Upper lobe of left lung (tissue), 6 donors: Measurements from ENCODE around the gene MGLL. TPM values are rescaled to one million over a fixed set of nuclear protein-coding genes. Genes with fewer than 3 reads are reported as not detected.
A peak's percentile ranks its signal among the peaks of the same experiment; 100 is the strongest.

Experiments used
- ATAC-seq, 2 donors: fragments of 200-7000 bp; cut with Tn5 transposase; one replicate each; pipeline ENCODE4 v1.9.1; 2022; ENCODE audit warnings: mild to moderate bottlenecking in 2 of 2, moderate library complexity in 2 of 2; ENCODE audit not compliant: low FRiP score in 2 of 2
- DNase-seq, 2 donors: peaks; one replicate each; pipeline ENCODE4 v3.0.0-alpha.2; 2019 to 2020
- H3K27ac ChIP-seq, 4 donors: fragments of 200-600 bp; sonication (generic); one replicate each; pipeline ENCODE4 v1.5.1; 2016 to 2019
- H3K27me3 ChIP-seq, 4 donors: fragments of 200-600 bp; sonication (generic); one replicate each; pipeline ENCODE4 v1.5.1; 2017 to 2019
- H3K36me3 ChIP-seq, 4 donors: fragments of 200-600 bp; sonication (generic); one replicate each; pipeline ENCODE4 v1.5.1; 2016 to 2019
- H3K4me1 ChIP-seq, 4 donors: fragments of 200-600 bp; sonication (generic); one replicate each; pipeline ENCODE4 v1.5.1; 2018 to 2019
- H3K4me3 ChIP-seq, 4 donors: fragments of 200-600 bp; sonication (generic); one replicate each; pipeline ENCODE4 v1.5.1; 2017 to 2019; ENCODE audit warnings: mild to moderate bottlenecking in 2 of 4, moderate library complexity in 1 of 4
- H3K9me3 ChIP-seq, 4 donors: fragments of 200-600 bp; sonication (generic); one replicate each; pipeline ENCODE4 v1.5.1; 2018 to 2019
- CTCF ChIP-seq, 6 experiments: fragments of 450-650 bp in 4 of 6; fragments of 200-600 bp in 2 of 6; sonication (generic) in 2 of 6; IDR thresholded peaks; one replicate each; pipeline ENCODE4 v1.5.1; 2016 to 2019; ENCODE audit warnings: antibody characterized with exemption in 6 of 6
- EP300 ChIP-seq, 4 donors: sonication (generic); formaldehyde crosslinking; IDR thresholded peaks; one replicate each; pipeline ENCODE4 v1.5.1; 2017; ENCODE audit warnings: antibody characterized with exemption in 4 of 4, control low read depth in 2 of 4
- POLR2A ChIP-seq, 4 donors: fragments of 450-650 bp; IDR thresholded peaks; one replicate each; pipeline ENCODE4 v1.5.1; 2016 to 2017; ENCODE audit warnings: antibody characterized with exemption in 4 of 4, mild to moderate bottlenecking in 2 of 4
- POLR2AphosphoS5 ChIP-seq, 2 donors: sonication (generic); formaldehyde crosslinking; IDR thresholded peaks; one replicate each; pipeline ENCODE4 v1.5.1; 2017; ENCODE audit warnings: antibody characterized with exemption in 2 of 2
- whole genome bisulfite sequencing, 2 donors: methylation state at CpG; one replicate each; pipeline ENCODE4 v1.1.5; 2017 to 2018; 5-methylcytosine and 5-hydroxymethylcytosine counted together
- total RNA-seq, 6 donors: library from RNA; depleted of rRNA in 4 of 6; stranded (reverse); fragments of >200 nt in 4 of 6; gene quantifications; one replicate each; pipeline versions ENCODE4 v1.1.0 to v1.2.1, GENCODE V29; 2016 to 2021
- donor health status: DM: no; HTN: no; CAD: no; lungs with moderate emphysema.
- donor health status: DM: no; HTN: yes; CAD: no; lungs with severe emphysema.

MGLL gene
- total RNA-seq, 6 donors from 2014 or later = 128 to 253 (median 190) TPM

DNA sequence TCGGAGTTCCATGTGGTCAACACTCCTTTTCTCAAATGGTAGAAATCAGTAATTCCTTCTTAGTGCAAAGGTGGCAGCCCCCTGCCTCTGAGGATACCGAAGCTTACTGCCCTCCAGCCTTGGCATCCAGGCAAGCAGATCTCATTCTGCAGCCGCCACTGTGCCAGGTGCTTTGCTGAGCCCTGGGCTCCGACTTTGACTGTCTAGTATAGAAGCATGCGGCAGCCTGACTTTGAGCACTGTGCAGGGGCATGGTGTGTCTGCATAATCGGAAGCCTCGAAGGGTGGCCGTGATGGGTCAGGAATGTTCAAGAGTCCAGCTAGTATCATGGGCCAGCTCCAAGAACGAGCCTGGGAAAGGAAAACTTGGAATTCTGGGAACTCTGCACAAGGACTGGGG lies 109.9 kb downstream of the MGLL start:
- DNase-seq = no peak
- Histone ChIP-seq H3K4me3 (no peak overlapping the region), H3K4me1 (peaks cover 20 to 39% (median 23%) of the 10 kb centered on the region in 4 donors), H3K36me3 (peaks cover 0 to 3% (median 0%) of the 10 kb centered on the region in 4 donors), H3K27me3 (no peaks in the 10 kb centered on the region), H3K27ac (peak overlapping the region in 1 of 4 donors; percentile 49), H3K9me3 (no peaks in the 10 kb centered on the region)
- no peak for ATAC-seq
- 72% methylated on average over 9 of the region's 9 CpGs for WGBS, 2 donors
- no peak for TF ChIP-seq POLR2AphosphoS5 (IDR thresholded peaks at IDR 0.05)
- TF ChIP-seq POLR2A (IDR thresholded peaks at IDR 0.05) = no peak
- TF ChIP-seq CTCF (IDR thresholded peaks at IDR 0.05) = no peak
- no peak for TF ChIP-seq EP300 (IDR thresholded peaks at IDR 0.05)

GRCh38 chr3:127711896-127712295 lies 110.4 kb downstream of the MGLL start:
- H3K36me3 ChIP-seq = peaks cover 0 to 3% (median 0%) of the 10 kb centered on the region in 4 donors
- peaks cover 20 to 40% (median 23%) of the 10 kb centered on the region in 4 donors for H3K4me1 ChIP-seq
- DNase-seq = no peak
- ATAC-seq = no peak
- H3K27ac ChIP-seq = peak overlapping the region in 1 of 4 donors; percentile 49
- H3K27me3 ChIP-seq = no peaks in the 10 kb centered on the region
- no peak for TF ChIP-seq EP300 (IDR thresholded peaks at IDR 0.05)
- TF ChIP-seq POLR2A (IDR thresholded peaks at IDR 0.05) = no peak
- TF ChIP-seq CTCF (IDR thresholded peaks at IDR 0.05) = no peak
- TF ChIP-seq POLR2AphosphoS5 (IDR thresholded peaks at IDR 0.05) = no peak
- H3K4me3 ChIP-seq = no peak overlapping the region
- 95% methylated on average over 10 to 14 of the region's 14 CpGs for WGBS, 2 donors
- H3K9me3 ChIP-seq = no peaks in the 10 kb centered on the region

GRCh38 chr3:127711021-127711695 lies 111.2 kb downstream of the MGLL start:
- no peaks in the 10 kb centered on the region for H3K27me3 ChIP-seq
- no peaks in the 10 kb centered on the region for H3K9me3 ChIP-seq
- peaks cover 20 to 40% (median 23%) of the 10 kb centered on the region in 4 donors for H3K4me1 ChIP-seq
- H3K36me3 ChIP-seq = peaks cover 0 to 3% (median 1%) of the 10 kb centered on the region in 4 donors
- peak in 1 of 2 donors; percentile 3 for DNase-seq
- H3K4me3 ChIP-seq = no peak overlapping the region
- ATAC-seq = no peak
- TF ChIP-seq POLR2AphosphoS5 (IDR thresholded peaks at IDR 0.05) = no peak
- no peak for TF ChIP-seq POLR2A (IDR thresholded peaks at IDR 0.05)
- TF ChIP-seq EP300 (IDR thresholded peaks at IDR 0.05) = no peak
- no peak for TF ChIP-seq CTCF (IDR thresholded peaks at IDR 0.05)
- H3K27ac ChIP-seq = no peak overlapping the region
- 84 to 86% methylated on average over 14 of the region's 14 CpGs for WGBS, 2 donors

GRCh38 chr3:127710155-127710941 lies 112.0 kb downstream of the MGLL start:
- WGBS, 2 donors = 85% methylated on average over 15 to 18 of the region's 18 CpGs
- ATAC-seq = no peak

More at GRCh38 chr3:127710155-127710941, 112.0 kb downstream of the MGLL start:
- H3K4me1 ChIP-seq = peaks cover 15 to 35% (median 23%) of the 10 kb centered on the region in 4 donors
- no peaks in the 10 kb centered on the region for H3K9me3 ChIP-seq
- no peak overlapping the region for H3K27ac ChIP-seq
- H3K4me3 ChIP-seq = no peak overlapping the region
- H3K27me3 ChIP-seq = no peaks in the 10 kb centered on the region
- H3K36me3 ChIP-seq = peaks cover 0 to 4% (median 2%) of the 10 kb centered on the region in 4 donors
- TF ChIP-seq EP300 (IDR thresholded peaks at IDR 0.05) = no peak
- TF ChIP-seq POLR2AphosphoS5 (IDR thresholded peaks at IDR 0.05) = no peak
- TF ChIP-seq POLR2A (IDR thresholded peaks at IDR 0.05) = no peak
- peak in 1 of 2 donors; percentile 8 for DNase-seq
